Naive thymus-derived CD8-positive, alpha-beta T cell (primary cell): ENCODE data around the gene DMC1. TPM values are rescaled to one million over a fixed set of nuclear protein-coding genes. Genes with fewer than 3 reads are reported as not detected.
A peak's percentile ranks its signal among the peaks of the same experiment; 100 is the strongest.

Source experiments
- ATAC-seq, 2 donors: fragments of 150-1000 bp; cut with Tn5 transposase in 1 of 2; sonication (Bioruptor Pico), chemical (Tn5 transposase) in 1 of 2; 1 replicate in 1 of 2; 2 replicates in 1 of 2; pipeline ENCODE4 v1.10.0; 2021; ENCODE audit warnings: mild to moderate bottlenecking in 2 of 2, moderate library complexity in 2 of 2
- POLR2A ChIA-PET: fragments of 350-600 bp; sonication (Branson Sonifier 250); formaldehyde crosslinking; loops from one replicate; lab custom pipeline; 2021; ENCODE audit warnings: antibody characterized with exemption; lab: Charles Lee
- DNase-seq, 10 donors: peaks; one replicate each; pipeline versions ENCODE4 v3.0.0 to v3.0.0-alpha.2; 2020 to 2022
- H3K27ac Mint-ChIP-seq, 10 donors: one replicate each; pipeline ENCODE4 v1.8.0; 2020 to 2022; ENCODE audit warnings: mild to moderate bottlenecking in 10 of 10, mixed read lengths in 10 of 10, moderate library complexity in 4 of 10, inconsistent platforms in 1 of 10
- H3K27me3 Mint-ChIP-seq, 5 donors: one replicate each; pipeline ENCODE4 v1.8.0; 2021 to 2022; ENCODE audit warnings: mixed read lengths in 5 of 5
- H3K36me3 Mint-ChIP-seq, 3 donors: one replicate each; pipeline ENCODE4 v1.8.0; 2020 to 2022; ENCODE audit warnings: mixed read lengths in 3 of 3, mild to moderate bottlenecking in 2 of 3, inconsistent platforms in 1 of 3
- H3K4me1 Mint-ChIP-seq, 4 donors: one replicate each; pipeline ENCODE4 v1.8.0; 2021 to 2022; ENCODE audit warnings: mixed read lengths in 4 of 4
- H3K4me3 Mint-ChIP-seq, 10 donors: one replicate each; pipeline ENCODE4 v1.8.0; 2020 to 2022; ENCODE audit warnings: mild to moderate bottlenecking in 10 of 10, mixed read lengths in 10 of 10, moderate library complexity in 6 of 10, inconsistent platforms in 1 of 10
- H3K9me3 Mint-ChIP-seq, 9 donors: one replicate each; pipeline ENCODE4 v1.8.0; 2020 to 2022; ENCODE audit warnings: mixed read lengths in 9 of 9, mild to moderate bottlenecking in 3 of 9, inconsistent platforms in 1 of 9, moderate library complexity in 1 of 9
- polyA plus RNA-seq, 3 donors: library from polyadenylated mRNA; unstranded; fragments of 300-500 nt; fragmentation: Illumina TruSeq; gene quantifications; one replicate each; pipeline ENCODE4 v1.2.3, GENCODE V29; 2021
- total RNA-seq, 8 experiments: library from RNA in 2 of 8; stranded (reverse) in 2 of 8; gene quantifications; one replicate each; pipeline ENCODE4 v1.2.3 and lab custom pipeline; 2021 to 2026

Gene DMC1
- total and polyA plus RNA-seq, 5 experiments from 2014 or later: 0.73 TPM; not detected in 4

DNA sequence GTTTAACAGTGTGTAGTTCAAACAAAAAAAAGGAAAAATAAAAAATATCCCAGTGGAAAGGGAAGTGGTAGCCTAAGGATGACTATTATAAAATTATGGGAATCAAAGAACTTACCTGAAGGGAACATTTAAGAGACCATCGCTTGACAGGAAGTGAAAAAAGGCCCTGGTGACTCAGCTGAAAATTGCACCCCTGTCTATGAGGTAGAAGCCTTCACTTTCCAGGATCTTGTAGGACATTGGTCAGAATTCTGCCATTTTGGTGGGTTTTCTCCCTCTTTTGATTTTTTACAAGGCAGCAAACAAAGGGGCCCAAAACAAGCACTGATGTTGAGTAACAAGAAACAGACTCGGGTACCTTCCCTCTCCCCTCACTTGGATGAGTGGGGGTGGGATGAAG is 79.5 kb downstream of the DMC1 start:
- no peak overlapping the region for H3K4me3 Mint-ChIP-seq
- peak in 1 of 2 donors; percentile 41 for ATAC-seq
- no peaks in the 10 kb centered on the region for H3K27me3 Mint-ChIP-seq
- peaks cover 12 to 94% (median 37%) of the 10 kb centered on the region in 3 donors for H3K36me3 Mint-ChIP-seq
- DNase-seq: no peak
- peaks cover 18 to 61% (median 47%) of the 10 kb centered on the region in 4 donors for H3K4me1 Mint-ChIP-seq
- H3K27ac Mint-ChIP-seq: peak overlapping the region in 9 of 10 donors; percentile 25 to 82 (median 63)
- POLR2A ChIA-PET: interaction anchor here (1.1 to 5.9 kb wide), 5 partner anchors 8 to 16 kb away, joined by 3 to 35 read pairs (median 5); partner anchors contain the start of gene DDX17
- no peaks in the 10 kb centered on the region for H3K9me3 Mint-ChIP-seq

DNA sequence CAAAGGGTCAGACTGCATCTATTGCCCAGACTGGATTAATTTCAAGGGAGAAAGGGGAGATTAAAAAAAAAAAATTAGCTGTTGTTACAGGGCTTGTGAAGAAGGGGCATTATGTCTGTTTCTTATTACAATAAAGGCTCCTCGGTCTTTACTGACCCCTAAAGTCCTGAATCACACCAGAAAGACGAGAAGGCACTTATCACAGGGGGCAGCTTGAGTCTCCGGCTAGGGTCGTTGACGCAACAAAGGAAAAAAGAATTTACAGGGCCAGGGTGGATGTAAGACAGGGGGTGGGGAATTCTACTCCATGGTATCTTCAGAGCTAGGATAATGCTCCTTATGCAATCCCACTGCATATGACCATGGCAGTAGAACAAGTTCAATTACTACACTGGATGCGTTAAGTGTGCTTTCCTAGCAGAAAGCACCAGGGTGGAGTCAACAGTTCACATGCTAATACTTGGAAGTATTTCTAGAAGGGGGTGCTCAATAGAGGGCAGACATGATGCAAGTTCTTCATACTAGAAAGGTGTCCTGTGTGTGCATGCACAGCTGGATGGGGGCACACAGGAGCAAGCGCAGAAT is 80.3 kb downstream of the DMC1 start:
- Mint-ChIP-seq H3K27me3 (no peaks in the 10 kb centered on the region), H3K36me3 (peaks cover 12 to 94% (median 34%) of the 10 kb centered on the region in 3 donors), H3K4me3 (peak overlapping the region in 1 of 10 donors; percentile 52), H3K4me1 (peaks cover 18 to 60% (median 52%) of the 10 kb centered on the region in 4 donors), H3K27ac (peak overlapping the region in 7 of 10 donors; percentile 6 to 68 (median 66)), H3K9me3 (no peaks in the 10 kb centered on the region)
- DNase-seq (no peak), ATAC-seq (peak; percentile 23 to 34)
- POLR2A ChIA-PET: interaction anchor here (1.1 to 5.9 kb wide), 5 partner anchors 9 to 17 kb away, joined by 3 to 35 read pairs (median 5); partner anchors contain the start of gene DDX17

DNA sequence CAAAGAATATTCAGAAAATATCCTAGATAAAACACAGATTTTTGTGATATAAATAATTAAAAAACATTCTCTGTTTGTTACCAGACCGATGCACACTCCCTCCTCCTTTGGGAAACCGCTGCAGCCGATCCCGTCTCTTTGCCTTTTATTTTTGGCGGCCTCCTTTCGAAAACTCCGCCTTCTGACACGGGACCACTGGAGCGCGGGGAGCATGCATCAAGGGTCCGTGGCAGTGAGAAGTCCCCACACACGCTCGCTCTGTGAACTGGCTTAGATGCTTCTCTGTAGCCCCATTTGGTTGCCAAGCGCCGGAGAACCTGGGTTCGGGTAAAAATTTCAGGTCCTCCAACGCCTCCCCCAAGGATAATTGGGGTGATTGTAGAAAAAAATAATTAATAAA is 80.8 kb downstream of the DMC1 start:
- H3K36me3 Mint-ChIP-seq: peaks cover 12 to 94% (median 34%) of the 10 kb centered on the region in 3 donors
- POLR2A ChIA-PET: interaction anchor here (1.0 to 5.9 kb wide), 3 partner anchors 13 to 17 kb away, joined by 4 to 35 read pairs (median 5); partner anchors contain the start of gene DDX17
- DNase-seq (no peak), ATAC-seq (no peak)
- H3K27ac Mint-ChIP-seq: peak overlapping the region in 2 of 10 donors; percentile 8 to 66
- H3K27me3 Mint-ChIP-seq: no peaks in the 10 kb centered on the region
- H3K4me3 Mint-ChIP-seq: no peak overlapping the region
- no peaks in the 10 kb centered on the region for H3K9me3 Mint-ChIP-seq
- peaks cover 20 to 59% (median 52%) of the 10 kb centered on the region in 4 donors for H3K4me1 Mint-ChIP-seq

DNA sequence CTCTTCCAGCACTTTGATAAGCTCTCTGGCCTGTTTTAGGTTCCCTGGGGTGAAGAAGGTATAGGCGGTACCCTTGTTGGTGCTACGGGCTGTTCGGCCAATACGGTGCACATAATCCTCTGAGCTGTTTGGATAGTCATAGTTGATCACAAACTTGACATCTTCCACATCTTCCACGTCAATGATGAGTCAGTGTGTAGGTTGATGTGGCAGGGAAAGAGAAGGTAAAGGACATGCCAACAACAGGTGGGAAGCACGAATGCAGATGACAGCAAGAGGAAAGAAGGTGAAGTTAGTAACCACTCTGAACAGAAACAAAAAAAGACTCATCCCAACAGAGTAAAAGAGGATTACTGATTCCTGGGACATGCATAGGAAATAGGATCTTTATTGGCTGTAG is 82.0 kb downstream of the DMC1 start:
- no peaks in the 10 kb centered on the region for H3K27me3 Mint-ChIP-seq
- ATAC-seq: no peak
- POLR2A ChIA-PET: interaction anchor here (0.6 to 5.9 kb wide), 5 partner anchors 9 to 19 kb away, joined by 3 to 35 read pairs (median 6); no protein-coding TSS in a partner anchor
- DNase-seq: no peak
- peak overlapping the region in 9 of 10 donors; percentile 18 to 88 (median 60) for H3K27ac Mint-ChIP-seq
- H3K4me1 Mint-ChIP-seq: peaks cover 24 to 64% (median 56%) of the 10 kb centered on the region in 4 donors
- no peaks in the 10 kb centered on the region for H3K9me3 Mint-ChIP-seq
- H3K36me3 Mint-ChIP-seq: peaks cover 11 to 94% (median 29%) of the 10 kb centered on the region in 3 donors
- peak overlapping the region in 2 of 10 donors; percentile 16 to 62 for H3K4me3 Mint-ChIP-seq

DNA sequence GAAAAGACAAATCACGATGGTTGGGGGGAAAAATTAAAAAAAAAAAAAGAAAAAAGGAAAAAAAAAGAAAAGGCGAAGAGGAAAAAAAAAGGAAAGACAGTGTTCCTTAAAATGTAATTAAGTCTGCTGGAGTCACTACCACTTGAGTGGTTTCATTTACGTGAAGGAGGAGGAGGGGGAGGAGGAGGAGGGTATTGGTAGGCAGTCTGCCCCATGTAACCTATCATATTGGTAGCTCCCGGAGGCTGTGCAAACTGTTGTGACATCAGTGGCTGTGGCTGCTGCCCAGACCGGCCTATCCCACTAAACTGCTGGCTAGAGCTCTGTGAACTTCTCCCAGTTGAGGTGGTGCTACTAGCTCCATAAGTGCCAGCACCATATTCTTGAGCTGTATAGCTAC is 84.2 kb downstream of the DMC1 start:
- H3K27me3 Mint-ChIP-seq: no peaks in the 10 kb centered on the region
- POLR2A ChIA-PET: interaction anchor here (0.6 to 1.1 kb wide), 5 partner anchors 10 to 312 kb away, joined by 3 to 4 read pairs (median 3); partner anchors contain the start of gene TOMM22
- H3K36me3 Mint-ChIP-seq: peaks cover 20 to 95% (median 35%) of the 10 kb centered on the region in 3 donors
- no peaks in the 10 kb centered on the region for H3K9me3 Mint-ChIP-seq
- peaks cover 24 to 68% (median 49%) of the 10 kb centered on the region in 4 donors for H3K4me1 Mint-ChIP-seq
- DNase-seq (no peak), ATAC-seq (peak; percentile 18 to 38)
- peak overlapping the region in 1 of 10 donors; percentile 48 for H3K4me3 Mint-ChIP-seq
- peak overlapping the region; percentile 15 to 78 (median 51) for H3K27ac Mint-ChIP-seq

DNA sequence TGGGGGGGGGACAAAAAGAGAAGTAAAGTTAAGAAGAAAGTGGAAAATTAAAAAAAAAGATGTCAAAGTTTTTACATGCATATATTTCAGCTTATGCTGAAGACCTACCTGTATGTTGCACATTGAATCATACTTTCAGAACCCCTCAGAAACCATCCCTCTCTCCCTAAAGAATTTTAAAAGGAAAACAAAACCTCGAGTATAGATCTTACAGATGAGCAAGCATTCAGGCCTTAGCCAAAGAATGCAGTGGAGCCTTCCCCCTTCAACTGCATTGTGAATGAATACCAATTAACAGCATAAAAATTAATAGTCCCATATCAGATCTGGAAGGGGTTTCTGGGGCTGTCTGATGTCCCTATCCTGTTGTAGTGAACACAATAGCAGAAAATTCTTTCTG is 85.7 kb downstream of the DMC1 start:
- H3K27ac Mint-ChIP-seq: peak overlapping the region in 9 of 10 donors; percentile 6 to 73 (median 56)
- POLR2A ChIA-PET: interaction anchor here (1.2 to 1.3 kb wide), 2 partner anchors 16 to 21 kb away, joined by 3 to 5 read pairs; partner anchors contain the start of gene KDELR3
- H3K4me1 Mint-ChIP-seq: peaks cover 18 to 54% (median 39%) of the 10 kb centered on the region in 4 donors
- no peaks in the 10 kb centered on the region for H3K27me3 Mint-ChIP-seq
- ATAC-seq: no peak
- H3K36me3 Mint-ChIP-seq: peaks cover 18 to 87% (median 32%) of the 10 kb centered on the region in 3 donors
- no peak for DNase-seq
- no peaks in the 10 kb centered on the region for H3K9me3 Mint-ChIP-seq
- H3K4me3 Mint-ChIP-seq: peak overlapping the region in 1 of 10 donors; percentile 52

DNA sequence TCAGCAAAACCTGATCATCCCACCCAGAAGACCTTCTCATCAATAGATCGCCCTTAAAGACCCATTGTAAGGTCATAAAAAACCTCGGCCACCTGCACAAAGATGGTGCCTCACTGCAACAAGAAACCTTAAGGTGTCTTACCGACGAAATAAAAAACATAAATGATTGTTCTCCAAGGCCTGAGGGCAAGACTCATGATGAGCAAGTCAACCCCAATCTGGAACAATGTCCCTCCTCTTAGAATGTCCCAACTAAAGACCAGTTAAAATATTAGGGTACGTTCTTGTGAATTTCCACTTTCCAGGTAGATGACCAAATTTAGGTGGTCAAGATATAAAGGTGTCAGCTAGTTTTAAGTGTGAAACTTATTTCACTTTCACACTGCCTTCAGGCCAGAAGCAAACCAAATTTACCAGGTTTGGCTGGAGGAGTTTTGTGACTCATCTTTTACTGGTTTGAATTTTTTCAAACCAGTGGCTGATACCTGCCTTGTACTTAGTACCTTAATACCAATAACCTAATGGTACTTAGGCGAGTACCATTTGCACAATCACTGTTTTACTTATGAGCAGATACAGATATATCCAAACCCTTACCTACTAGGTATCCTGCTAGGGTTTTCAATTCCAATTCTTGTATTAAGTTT is 87.2 kb downstream of the DMC1 start:
- POLR2A ChIA-PET: no interaction called here
- H3K27ac Mint-ChIP-seq: peak overlapping the region in 6 of 10 donors; percentile 9 to 74 (median 46)

DNA sequence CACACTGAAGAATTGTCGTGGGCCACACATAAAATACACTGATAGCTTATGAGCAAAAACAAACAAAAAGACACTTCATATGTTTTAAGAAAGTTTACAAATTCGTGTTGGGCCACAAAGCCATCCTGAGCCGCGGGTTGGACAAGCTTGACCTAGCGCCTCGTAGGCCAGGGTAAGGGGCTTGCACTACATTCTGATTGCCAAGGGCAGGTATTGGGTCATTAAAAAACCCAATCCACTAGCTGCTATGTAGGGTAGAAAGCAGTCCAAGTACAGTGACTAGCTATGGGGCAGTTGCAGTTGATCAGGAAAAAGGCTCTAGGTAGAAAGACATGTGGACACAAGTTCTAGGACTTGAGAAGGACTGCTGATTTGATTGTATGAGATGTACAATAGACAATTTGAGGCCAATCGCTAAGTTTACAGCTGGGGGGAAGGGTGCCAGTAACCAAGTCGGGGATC is 88.1 kb downstream of the DMC1 start:
- H3K4me3 Mint-ChIP-seq: peak overlapping the region in 1 of 10 donors; percentile 24

More for the DNA sequence above, 87.2 kb downstream of the DMC1 start:
- no peaks in the 10 kb centered on the region for H3K27me3 Mint-ChIP-seq
- peaks cover 13 to 73% (median 30%) of the 10 kb centered on the region in 3 donors for H3K36me3 Mint-ChIP-seq
- H3K4me3 Mint-ChIP-seq: no peak overlapping the region
- H3K9me3 Mint-ChIP-seq: no peaks in the 10 kb centered on the region
- DNase-seq: no peak
- H3K4me1 Mint-ChIP-seq: peaks cover 11 to 44% (median 32%) of the 10 kb centered on the region in 4 donors
- no peak for ATAC-seq

DNA sequence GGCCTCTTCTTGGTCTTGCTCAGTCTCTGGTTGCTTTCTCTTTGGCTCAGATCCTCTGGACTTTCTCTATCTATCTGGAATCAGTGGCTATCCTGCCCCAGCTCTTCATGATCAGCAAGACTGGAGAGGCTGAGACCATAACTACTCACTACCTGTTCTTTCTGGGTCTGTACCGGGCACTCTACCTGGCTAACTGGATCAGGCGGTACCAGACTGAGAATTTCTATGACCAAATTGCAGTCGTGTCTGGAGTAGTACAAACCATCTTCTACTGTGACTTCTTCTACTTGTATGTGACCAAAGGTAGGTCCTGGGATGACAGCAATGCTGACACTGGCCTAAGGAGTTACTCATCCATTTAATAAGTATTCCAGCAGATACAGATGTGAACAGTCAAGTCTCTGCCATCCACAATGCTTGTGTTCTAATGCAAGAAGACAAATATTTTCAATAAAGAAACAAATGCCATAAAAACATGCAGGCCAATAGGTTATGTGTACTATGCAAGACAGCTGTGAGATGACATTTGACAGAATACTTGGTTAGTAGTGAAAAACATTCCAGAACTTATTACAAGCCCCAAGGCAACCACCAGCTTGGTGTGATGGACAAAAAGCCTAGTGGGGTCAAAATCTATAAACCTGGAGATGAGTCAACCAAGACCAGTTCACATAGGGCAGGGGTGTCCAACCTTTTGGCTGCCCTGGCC is 88.7 kb downstream of the DMC1 start:
- Mint-ChIP-seq H3K4me3 (no peak overlapping the region), H3K27ac (peak overlapping the region in 7 of 10 donors; percentile 0 to 74 (median 49)), H3K36me3 (peaks cover 13 to 61% (median 23%) of the 10 kb centered on the region in 3 donors), H3K27me3 (no peaks in the 10 kb centered on the region), H3K4me1 (peaks cover 10 to 36% (median 23%) of the 10 kb centered on the region in 4 donors), H3K9me3 (no peaks in the 10 kb centered on the region)
- POLR2A ChIA-PET: interaction anchor here (0.7 to 2.5 kb wide), 3 partner anchors 10 to 429 kb away, joined by 3 to 13 read pairs (median 5); no protein-coding TSS in a partner anchor
- ATAC-seq (peak in 1 of 2 donors; percentile 5), DNase-seq (no peak)

More for the DNA sequence above, 88.1 kb downstream of the DMC1 start:
- H3K27ac Mint-ChIP-seq: peak overlapping the region in 6 of 10 donors; percentile 0 to 74 (median 55)
- no peaks in the 10 kb centered on the region for H3K9me3 Mint-ChIP-seq
- ATAC-seq (peak in 1 of 2 donors; percentile 9), DNase-seq (no peak)
- H3K27me3 Mint-ChIP-seq: no peaks in the 10 kb centered on the region
- peaks cover 13 to 67% (median 28%) of the 10 kb centered on the region in 3 donors for H3K36me3 Mint-ChIP-seq
- POLR2A ChIA-PET: interaction anchor here (2.5 kb wide), 1 partner anchor 9 kb away, joined by 13 read pairs; no protein-coding TSS in a partner anchor
- H3K4me1 Mint-ChIP-seq: peaks cover 10 to 42% (median 28%) of the 10 kb centered on the region in 4 donors

DNA sequence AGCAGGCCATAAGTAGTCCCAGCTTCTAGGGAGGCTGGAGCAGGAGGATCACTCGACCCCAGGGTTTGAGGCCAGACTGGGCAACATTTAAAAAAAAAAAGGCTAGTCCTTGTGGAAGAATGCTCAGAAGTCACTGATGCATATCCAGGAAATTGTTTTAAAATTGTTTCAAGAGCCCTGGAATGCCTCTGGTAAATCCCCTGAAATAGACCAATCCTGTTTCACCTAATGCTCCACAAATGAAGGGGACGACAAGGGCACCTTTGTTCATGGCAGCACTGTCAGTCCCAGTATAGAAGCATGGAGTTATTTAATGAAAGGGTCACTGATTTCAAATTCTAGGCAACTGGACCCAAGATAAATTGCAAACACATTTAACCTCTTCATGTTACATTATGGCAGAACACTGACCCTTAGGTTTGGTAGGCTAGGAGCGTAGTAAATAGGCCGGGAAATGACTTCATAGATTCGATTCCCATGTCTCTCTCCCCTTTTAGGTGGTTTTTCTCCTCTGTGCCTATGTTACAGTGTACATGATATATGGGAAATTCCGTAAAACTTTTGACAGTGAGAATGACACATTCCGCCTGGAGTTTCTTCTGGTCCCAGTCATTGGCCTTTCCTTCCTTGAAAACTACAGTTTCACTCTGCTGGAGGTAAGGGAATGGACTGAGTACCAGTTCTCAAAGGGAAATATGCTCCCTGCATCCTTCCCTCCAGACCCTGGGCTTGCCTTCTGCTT is 90.7 kb downstream of the DMC1 start:
- DNase-seq (no peak), ATAC-seq (no peak)
- H3K4me1 Mint-ChIP-seq: peaks cover 7 to 27% (median 14%) of the 10 kb centered on the region in 4 donors
- POLR2A ChIA-PET: interaction anchor here (0.5 to 2.5 kb wide), 6 partner anchors 8 to 1391 kb away, joined by 3 to 13 read pairs (median 4); no protein-coding TSS in a partner anchor
- no peaks in the 10 kb centered on the region for H3K9me3 Mint-ChIP-seq
- peak overlapping the region in 9 of 10 donors; percentile 19 to 83 (median 60) for H3K27ac Mint-ChIP-seq
- H3K27me3 Mint-ChIP-seq: no peaks in the 10 kb centered on the region
- H3K4me3 Mint-ChIP-seq: no peak overlapping the region
- peaks cover 13 to 41% (median 17%) of the 10 kb centered on the region in 3 donors for H3K36me3 Mint-ChIP-seq

DNA sequence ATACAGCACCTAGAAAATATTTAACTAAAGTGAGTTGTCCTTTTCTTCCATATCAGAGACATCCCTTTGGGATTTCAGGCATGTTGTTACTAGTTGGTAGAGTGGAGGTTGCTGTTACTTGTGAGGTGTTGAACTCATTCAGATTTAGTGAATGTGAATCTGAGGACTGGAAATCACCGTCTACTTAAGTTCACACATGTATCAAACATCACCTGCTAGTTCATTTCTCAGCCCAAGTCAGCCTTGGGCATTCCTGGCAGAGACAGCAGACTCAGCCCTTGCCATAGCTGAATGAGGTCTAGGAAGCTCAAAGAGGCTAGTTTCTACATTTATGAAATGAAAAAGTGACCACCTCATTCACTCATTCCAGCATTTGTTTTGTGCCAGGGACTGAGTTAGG is 92.4 kb downstream of the DMC1 start:
- Mint-ChIP-seq H3K27me3 (no peaks in the 10 kb centered on the region), H3K36me3 (peaks cover 7 to 24% (median 9%) of the 10 kb centered on the region in 3 donors), H3K9me3 (no peaks in the 10 kb centered on the region), H3K27ac (peak overlapping the region in 7 of 10 donors; percentile 40 to 86 (median 65)), H3K4me1 (peaks cover 0 to 21% (median 5%) of the 10 kb centered on the region in 4 donors), H3K4me3 (no peak overlapping the region)
- DNase-seq: no peak
- ATAC-seq: no peak
- POLR2A ChIA-PET: interaction anchor here (1.2 kb wide), 2 partner anchors 10 to 24 kb away, joined by 3 to 6 read pairs; no protein-coding TSS in a partner anchor
